HEK293T (cell line): Measurements from ENCODE around the gene TBC1D1.

Source experiments
- FOXA1 ChIP-seq: fragments of 450-650 bp; IDR thresholded peaks from 2 replicates; pipeline ENCODE4 v1.6.1; 2016; ENCODE audit warnings: mild to moderate bottlenecking
- FOXM1 ChIP-seq: fragments of 450-650 bp; IDR thresholded peaks from 2 replicates; pipeline ENCODE4 v1.6.1; 2017; ENCODE audit warnings: mild to moderate bottlenecking, borderline replicate concordance
- LEF1 ChIP-seq: fragments of 450-650 bp; IDR thresholded peaks from 2 replicates; pipeline ENCODE4 v1.6.1; 2017; ENCODE audit warnings: mild to moderate bottlenecking, borderline replicate concordance

DNA sequence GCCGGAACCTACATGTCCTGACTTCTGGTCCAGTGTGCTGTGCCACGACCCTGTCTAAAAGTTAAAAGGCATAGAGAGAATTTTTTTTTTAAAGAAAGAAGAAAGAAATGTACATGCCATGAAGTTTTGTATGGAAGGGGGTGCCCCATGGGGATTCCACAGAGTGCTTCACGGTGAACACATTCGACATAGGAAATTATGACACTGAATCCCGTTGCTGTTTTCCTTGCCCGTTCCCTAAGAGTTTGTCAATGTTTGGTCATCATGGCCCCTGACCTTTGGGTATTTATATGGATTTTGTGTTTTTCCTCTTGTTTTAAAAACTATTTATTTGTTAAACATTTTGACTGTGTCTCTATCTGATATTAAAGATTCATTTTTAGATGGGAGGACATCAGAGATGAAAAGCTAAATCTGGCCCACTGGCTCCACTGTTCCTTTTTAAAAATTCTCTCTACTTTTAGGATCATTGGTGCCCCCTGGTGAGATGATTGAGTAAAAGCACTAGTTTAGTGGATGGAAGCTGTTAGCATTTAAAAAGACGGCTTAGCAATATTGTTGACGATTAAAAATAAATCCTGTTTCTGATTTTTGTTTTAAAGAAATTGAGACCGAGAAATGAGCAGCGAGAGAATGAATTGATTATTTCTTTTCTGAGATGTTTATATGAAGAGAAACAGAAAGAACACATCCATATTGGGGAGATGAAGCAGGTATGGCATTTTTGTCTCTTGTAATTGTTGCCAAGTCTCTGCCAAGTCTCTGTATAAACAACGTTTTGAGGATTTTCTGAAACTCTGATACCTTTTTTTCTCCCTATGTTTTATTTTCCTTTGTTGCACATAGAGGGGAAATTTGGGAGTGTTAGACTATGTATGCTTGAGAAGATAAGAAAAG, 144.3 kb downstream of the TBC1D1 start:
- no peak for TF ChIP-seq FOXM1
- no peak for TF ChIP-seq FOXA1
- TF ChIP-seq LEF1, result no peak
